ENCODE measurements around the gene SOX18.

DNA sequence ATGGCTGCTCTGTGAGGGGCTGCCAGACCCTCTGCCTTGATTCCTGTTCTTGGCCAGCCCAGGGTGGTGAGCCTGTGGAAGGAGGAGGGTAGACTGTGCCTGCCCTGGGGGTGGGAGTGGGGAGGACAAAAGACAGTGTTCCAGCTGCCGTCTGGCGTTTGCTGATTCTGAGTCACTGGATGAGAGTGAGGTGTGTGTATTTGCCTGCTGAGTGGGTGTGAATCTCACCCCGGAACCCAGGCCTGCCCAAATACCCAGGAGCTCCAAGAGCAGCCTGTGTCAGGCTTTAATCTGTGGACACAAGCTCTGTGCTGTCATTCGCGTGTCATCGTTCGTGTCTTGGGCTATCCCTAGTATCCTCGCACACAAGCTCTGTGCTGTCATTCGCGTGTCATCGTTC lies 37.4 kb upstream of the SOX18 start:
- TF ChIP-seq ISL1 (CRISPR knock-in tag; IDR thresholded peaks at IDR 0.05) (no peak), ARNTL (CRISPR knock-in tag; IDR thresholded peaks at IDR 0.05; ENCODE audit: borderline replicate concordance, low read depth) (no peak), RARB (CRISPR knock-in tag; IDR thresholded peaks at IDR 0.05) (no peak), CSDC2 (CRISPR knock-in tag; IDR thresholded peaks at IDR 0.05) (no peak), TOX (CRISPR knock-in tag; IDR thresholded peaks at IDR 0.05; ENCODE audit: borderline replicate concordance) (no peak), ESRRG (CRISPR knock-in tag; IDR thresholded peaks at IDR 0.05) (no peak), OSR1 (CRISPR knock-in tag; IDR thresholded peaks at IDR 0.05) (no peak), ZFP30 (CRISPR knock-in tag; IDR thresholded peaks at IDR 0.05) (no peak), PATZ1 (CRISPR knock-in tag; IDR thresholded peaks at IDR 0.05; ENCODE audit: borderline replicate concordance) (no peak), CREB5 (CRISPR knock-in tag; IDR thresholded peaks at IDR 0.05; ENCODE audit: low read depth) (no peak)
